Body of pancreas (tissue), 4 donors: ENCODE results near the gene TESPA1. TPM values are rescaled to one million over a fixed set of nuclear protein-coding genes. Genes with fewer than 3 reads are reported as not detected.
"Not testable (repeated sequence)": the region's sequence is repeated elsewhere in the genome, so short reads cannot be mapped to it uniquely, and the experiment has no call there.

ENCODE experiments used
- ATAC-seq: fragments of 150-250 bp; one replicate; pipeline ENCODE4 v1.9.1; 2016
- DNase-seq, 4 donors: peaks; one replicate each; pipeline ENCODE4 v3.0.0-alpha.2; 2019
- H3K27ac ChIP-seq, 4 donors: fragments of 200-600 bp; sonication (generic); 1 replicate in 3 of 4; 2 replicates in 1 of 4; pipeline versions ENCODE4 v1.5.1 to v1.6.1; 2016 to 2019; ENCODE audit warnings: mild to moderate bottlenecking in 1 of 4, mixed read lengths in 1 of 4, moderate library complexity in 1 of 4
- H3K27me3 ChIP-seq, 2 donors: fragments of 200-600 bp; sonication (generic); one replicate each; pipeline ENCODE4 v1.6.0; 2016; ENCODE audit warnings: mild to moderate bottlenecking in 1 of 2
- H3K36me3 ChIP-seq, 2 donors: fragments of 200-600 bp; sonication (generic); replicated peaks in 1 of 2; 2 replicates each; pipeline ENCODE4 v1.5.1; 2016; ENCODE audit warnings: low read depth in 2 of 2; ENCODE audit not compliant: insufficient read depth in 1 of 2
- H3K4me1 ChIP-seq: fragments of 200-600 bp; sonication (generic); one replicate; pipeline ENCODE4 v1.6.0; 2016
- H3K4me3 ChIP-seq, 2 donors: fragments of 200-600 bp; sonication (generic); 1 replicate in 1 of 2; 2 replicates in 1 of 2; pipeline ENCODE4 v1.5.1; 2016 to 2019
- H3K9me3 ChIP-seq, 3 donors: fragments of 200-600 bp; sonication (generic); 1 replicate in 2 of 3; 2 replicates in 1 of 3; pipeline ENCODE4 v1.5.1; 2016
- CTCF ChIP-seq, 7 experiments: fragments of 450-650 bp in 4 of 7; fragments of 200-600 bp in 3 of 7; sonication (generic) in 3 of 7; IDR thresholded peaks; one replicate each; pipeline ENCODE4 v1.5.1; 2016 to 2019; ENCODE audit warnings: antibody characterized with exemption in 7 of 7
- POLR2A ChIP-seq, 3 donors: fragments of 450-650 bp; IDR thresholded peaks; one replicate each; pipeline ENCODE4 v1.6.1; 2016; ENCODE audit warnings: antibody characterized with exemption in 3 of 3, mild to moderate bottlenecking in 2 of 3
- WGBS, 2 donors: methylation state at CpG; one replicate each; pipeline ENCODE4 v1.1.5; 2017; 5-methylcytosine and 5-hydroxymethylcytosine counted together
- intact Hi-C: fragments of 100-400 bp; cut with DNase I; formaldehyde crosslinking; loops from one replicate; pipeline ENCODE4 v1.15.1; 2023
- total RNA-seq, 2 donors: library from RNA; depleted of rRNA; stranded (reverse); fragments of >200 nt; gene quantifications; one replicate each; pipeline ENCODE4 v1.1.0, GENCODE V29; 2016

TESPA1 gene
- total RNA-seq, 2 donors from 2014 or later: not detected

GRCh38 chr12:54987611-54988231 is 3.2 kb upstream of the TESPA1 start:
- intact Hi-C loops: no loop called here

GRCh38 chr12:54986773-54987172 is 2.2 kb upstream of the TESPA1 start:
- intact Hi-C loops, H3K9me3 ChIP-seq, H3K36me3 ChIP-seq, H3K4me1 ChIP-seq, DNase-seq, H3K27ac ChIP-seq, H3K27me3 ChIP-seq, H3K4me3 ChIP-seq, ATAC-seq: not testable (repeated sequence)
- WGBS, 2 donors: 74 to 85% methylated on average over 3 of the region's 3 CpGs

More at GRCh38 chr12:54987611-54988231, 3.2 kb upstream of the TESPA1 start:
- WGBS, 2 donors: 75 to 83% methylated on average over 4 of the region's 4 CpGs
- DNase-seq (no peak), ATAC-seq (no peak)
- Histone ChIP-seq H3K4me1 (no peaks in the 10 kb centered on the region), H3K4me3 (no peak overlapping the region), H3K9me3 (no peaks in the 10 kb centered on the region), H3K27ac (no peak overlapping the region), H3K36me3 (no peaks in the 10 kb centered on the region), H3K27me3 (no peaks in the 10 kb centered on the region)
- no peak for TF ChIP-seq CTCF (IDR thresholded peaks at IDR 0.05)
- TF ChIP-seq POLR2A (IDR thresholded peaks at IDR 0.05): no peak

DNA sequence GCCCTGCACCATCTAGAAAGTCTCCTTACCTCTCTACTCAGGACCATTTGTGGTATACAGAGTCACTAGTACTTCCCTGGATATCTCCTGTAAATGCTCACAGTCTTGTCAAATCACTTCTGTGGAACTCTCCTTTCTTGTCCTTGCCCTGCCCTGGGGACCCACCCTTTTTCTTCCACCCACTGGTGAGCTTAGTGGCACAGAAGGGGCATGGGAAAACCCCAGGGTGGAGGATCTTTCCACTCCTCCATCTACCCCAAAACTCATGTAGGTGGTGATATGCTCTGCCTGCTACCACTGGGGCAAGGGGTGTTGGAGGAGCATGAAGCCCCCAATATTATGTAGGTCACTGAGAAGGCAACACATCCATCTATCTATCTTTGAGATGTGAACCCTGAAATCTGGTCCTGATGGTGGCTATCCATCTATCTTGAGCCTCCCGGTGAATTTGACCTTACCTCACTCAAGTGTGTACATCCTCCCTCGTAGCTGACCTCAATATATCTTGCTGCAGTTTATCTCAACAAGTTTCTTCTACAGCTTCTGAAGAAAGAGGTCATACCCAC is 943 bp downstream of the TESPA1 start:
- H3K9me3 ChIP-seq: no peaks in the 10 kb centered on the region
- no peaks in the 10 kb centered on the region for H3K27me3 ChIP-seq
- H3K36me3 ChIP-seq: no peaks in the 10 kb centered on the region
- 57 to 59% methylated on average over 2 of the region's 2 CpGs for WGBS, 2 donors
- TF ChIP-seq CTCF (IDR thresholded peaks at IDR 0.05) (no peak), POLR2A (IDR thresholded peaks at IDR 0.05) (no peak)
- no peaks in the 10 kb centered on the region for H3K4me1 ChIP-seq
- intact Hi-C loops: no loop called here
- H3K27ac ChIP-seq: no peak overlapping the region
- H3K4me3 ChIP-seq: no peak overlapping the region
- ATAC-seq (no peak), DNase-seq (no peak)

- no peaks in the 10 kb centered on the region for H3K9me3 ChIP-seq
- ATAC-seq (no peak), DNase-seq (no peak)
- TF ChIP-seq CTCF (IDR thresholded peaks at IDR 0.05) (no peak), POLR2A (IDR thresholded peaks at IDR 0.05) (no peak)
- intact Hi-C loops: no loop called here
- WGBS, 2 donors: 87 to 94% methylated on average over 2 of the region's 2 CpGs
- no peaks in the 10 kb centered on the region for H3K27me3 ChIP-seq
- no peak overlapping the region for H3K4me3 ChIP-seq
- H3K36me3 ChIP-seq: no peaks in the 10 kb centered on the region
- H3K4me1 ChIP-seq: no peaks in the 10 kb centered on the region
- no peak overlapping the region for H3K27ac ChIP-seq
Measured at GRCh38 chr12:54981796-54982195, 2.8 kb downstream of the TESPA1 start.

- Histone ChIP-seq H3K27me3 (no peaks in the 10 kb centered on the region), H3K36me3 (no peaks in the 10 kb centered on the region), H3K4me3 (no peak overlapping the region), H3K4me1 (no peaks in the 10 kb centered on the region), H3K9me3 (no peaks in the 10 kb centered on the region), H3K27ac (no peak overlapping the region)
- no peak for DNase-seq
- WGBS, 2 donors: 67 to 77% methylated on average over 5 of the region's 5 CpGs
- TF ChIP-seq CTCF (IDR thresholded peaks at IDR 0.05) (no peak), POLR2A (IDR thresholded peaks at IDR 0.05) (no peak)
- no peak for ATAC-seq
- intact Hi-C loops: no loop called here
Measured at GRCh38 chr12:54980341-54980740, 4.2 kb downstream of the TESPA1 start.
